SK-N-SH (cell line): ENCODE data around the gene PTPRG.

ENCODE experiments used
- EP300 ChIP-seq, 2 experiments: IDR thresholded peaks; 2 replicates each; pipeline versions ENCODE4 v1.4.0 to v1.6.1; 2012; ENCODE audit warnings: borderline replicate concordance in 1 of 2, low read depth in 1 of 2, low read length in 1 of 2
- FOSL2 ChIP-seq: IDR thresholded peaks from 2 replicates; pipeline ENCODE4 v1.4.0; 2012; ENCODE audit warnings: low read depth, mild to moderate bottlenecking, moderate library complexity, borderline replicate concordance
- MEF2A ChIP-seq: IDR thresholded peaks from 2 replicates; pipeline ENCODE4 v1.4.0; 2012; ENCODE audit warnings: low read depth, borderline replicate concordance
- TEAD4 ChIP-seq: IDR thresholded peaks from 2 replicates; pipeline ENCODE4 v1.4.0; 2012; ENCODE audit warnings: mild to moderate bottlenecking, borderline replicate concordance; ENCODE audit not compliant: insufficient read depth

DNA sequence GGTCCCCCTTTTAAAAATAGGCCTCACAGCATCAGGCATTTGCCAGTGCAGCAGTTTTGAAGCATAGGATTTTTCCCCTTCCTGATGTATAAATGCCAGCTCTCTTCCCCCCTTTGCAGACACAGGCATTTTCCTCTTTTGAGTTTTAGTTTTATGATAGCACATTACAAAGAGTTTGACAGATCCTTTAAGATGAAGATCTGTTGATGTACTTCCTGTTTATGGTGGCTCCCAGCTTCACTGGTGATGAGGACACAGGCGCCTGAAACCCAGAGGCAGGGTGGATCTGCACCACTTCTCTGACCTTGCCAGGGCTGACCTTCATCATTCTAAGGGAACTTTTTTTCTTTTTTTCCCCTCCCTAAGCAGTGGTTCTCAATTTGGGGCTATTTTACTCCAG, 243.4 kb downstream of the PTPRG start:
- TF ChIP-seq EP300 (IDR thresholded peaks at IDR 0.05; ENCODE audit: borderline replicate concordance in 1 of 2, low read depth in 1 of 2, low read length in 1 of 2) (no peak), TEAD4 (no peak), MEF2A (no peak), FOSL2 (no peak)
